NCI-H2081 treated with DMSO at 0.1 percent for 48 hours (cell line): Measurements from ENCODE around the gene FYB1.
"Not testable (repeated sequence)": the region's sequence is repeated elsewhere in the genome, so short reads cannot be mapped to it uniquely, and the experiment has no call there.

Source experiments
- DNase-seq: peaks from one replicate; lab custom pipeline; 2025; lab: John Stamatoyannopoulos, UW

The FYB1 gene

DNA sequence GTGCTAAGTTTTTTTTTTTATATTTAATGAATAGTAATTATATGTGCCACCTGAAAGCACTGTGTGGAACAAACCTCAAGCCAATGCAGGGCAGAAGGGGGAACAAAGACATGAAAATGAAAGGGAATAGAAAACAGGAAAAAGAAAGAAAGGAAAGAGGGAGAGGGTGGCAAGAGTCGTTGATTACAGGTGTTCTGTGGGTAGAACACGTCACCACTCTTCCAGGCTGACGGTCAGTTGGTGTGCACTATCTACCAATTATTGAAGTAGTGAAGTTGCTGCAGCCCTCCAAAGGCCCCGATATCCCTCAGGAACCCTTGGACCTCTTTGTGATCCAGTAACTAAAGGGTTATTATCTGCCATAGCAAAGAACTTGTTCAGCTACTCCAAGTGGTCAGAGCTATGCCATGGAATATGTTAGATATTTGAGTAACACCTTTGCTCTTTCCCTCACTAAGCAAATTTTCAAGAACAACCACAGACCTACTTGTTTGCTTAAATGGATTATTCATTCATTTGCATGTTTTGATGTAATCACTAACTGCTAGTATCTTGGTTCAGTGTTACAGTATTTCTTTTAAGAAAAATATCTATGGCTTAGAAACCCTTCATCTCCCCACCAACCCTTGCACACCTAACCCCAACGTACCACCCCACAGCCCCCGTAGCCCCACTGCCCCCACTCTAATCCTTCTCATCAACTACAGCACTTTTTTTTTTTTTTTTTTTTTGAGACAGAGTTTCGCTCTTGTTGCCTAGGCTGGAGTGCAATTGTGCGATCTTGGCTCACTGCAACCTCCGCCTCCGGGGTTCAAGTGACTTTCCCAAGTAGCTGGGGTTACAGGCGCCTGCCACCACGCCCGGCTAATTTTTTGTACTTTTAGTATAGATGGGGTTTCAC, 31.3 kb downstream of the FYB1 start:
- DNase-seq, result no peak

DNA sequence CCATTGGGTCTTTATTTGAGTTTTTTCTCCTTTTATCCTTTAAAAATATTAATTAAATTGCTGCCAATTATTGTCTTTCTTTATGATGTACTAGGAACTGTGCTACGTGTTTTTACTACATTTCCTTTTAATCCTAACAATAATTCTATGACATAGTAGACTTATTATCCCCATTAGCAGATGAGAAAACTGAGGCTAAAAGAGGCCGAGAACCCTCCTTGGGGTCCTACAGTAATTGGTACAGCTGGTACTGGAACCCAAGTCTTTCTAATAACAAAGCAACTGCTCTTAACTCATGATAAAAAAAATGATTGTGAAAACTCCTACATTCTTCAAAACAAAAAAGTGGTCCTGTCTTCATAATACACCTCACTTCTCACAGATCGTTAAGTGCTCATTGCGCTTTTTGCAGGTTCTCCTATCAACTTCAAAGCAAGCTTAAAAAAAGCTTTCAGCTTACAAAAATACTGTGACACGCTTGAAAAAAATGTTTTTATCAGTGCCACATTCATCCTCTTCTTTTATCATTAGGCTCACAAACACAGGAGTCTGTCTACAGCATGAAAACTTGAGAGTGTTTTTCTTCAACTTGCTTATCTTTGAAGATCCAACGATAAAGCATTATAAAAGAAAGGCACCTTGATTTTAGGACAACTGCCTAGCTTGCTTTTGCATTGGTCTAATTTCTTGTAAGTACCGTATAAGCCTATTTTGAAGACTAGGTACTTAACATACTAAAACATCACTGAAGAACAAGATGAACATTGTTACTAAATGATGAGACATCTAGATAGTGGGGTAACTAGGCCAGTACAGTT, 32.4 kb downstream of the FYB1 start:
- no peak for DNase-seq

DNA sequence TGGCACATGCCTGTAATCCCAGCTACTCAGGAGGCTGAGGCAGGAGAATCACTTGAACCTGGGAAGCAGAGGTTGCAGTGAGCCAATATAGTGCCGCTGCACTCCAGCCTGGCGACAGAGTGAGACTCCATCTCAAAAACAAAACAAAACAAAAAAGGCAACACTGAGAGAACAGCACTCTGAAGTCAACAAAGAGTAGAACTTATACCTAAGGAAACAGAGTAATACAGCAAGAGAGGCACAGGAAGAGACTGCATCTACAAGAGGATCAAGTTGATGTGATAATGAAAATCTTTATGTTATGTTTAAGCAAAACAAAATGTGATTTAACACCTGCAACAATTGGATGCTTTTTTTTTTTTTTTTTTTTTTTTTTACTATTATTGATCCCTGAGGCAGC, 33.1 kb downstream of the FYB1 start:
- DNase-seq, result no peak

DNA sequence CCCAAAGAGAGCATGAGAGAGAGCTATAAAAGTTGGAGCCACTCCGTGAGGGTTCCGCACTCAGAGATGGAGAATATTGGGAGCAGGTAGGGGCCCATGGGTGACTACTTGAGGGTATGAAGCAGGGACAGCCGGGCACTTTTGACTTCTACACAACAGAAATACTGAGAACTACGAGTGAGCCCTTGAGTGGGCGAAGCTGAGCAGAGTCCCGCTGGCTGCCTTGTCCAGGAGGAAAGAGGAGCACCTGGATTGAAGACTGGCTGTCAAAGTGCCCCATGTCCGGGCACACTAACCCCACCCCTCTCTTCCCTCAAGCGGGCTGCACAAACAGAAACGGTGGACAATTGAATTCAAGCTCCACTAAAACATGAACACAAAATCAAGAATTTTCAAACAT, 33.6 kb downstream of the FYB1 start:
- no peak for DNase-seq

DNA sequence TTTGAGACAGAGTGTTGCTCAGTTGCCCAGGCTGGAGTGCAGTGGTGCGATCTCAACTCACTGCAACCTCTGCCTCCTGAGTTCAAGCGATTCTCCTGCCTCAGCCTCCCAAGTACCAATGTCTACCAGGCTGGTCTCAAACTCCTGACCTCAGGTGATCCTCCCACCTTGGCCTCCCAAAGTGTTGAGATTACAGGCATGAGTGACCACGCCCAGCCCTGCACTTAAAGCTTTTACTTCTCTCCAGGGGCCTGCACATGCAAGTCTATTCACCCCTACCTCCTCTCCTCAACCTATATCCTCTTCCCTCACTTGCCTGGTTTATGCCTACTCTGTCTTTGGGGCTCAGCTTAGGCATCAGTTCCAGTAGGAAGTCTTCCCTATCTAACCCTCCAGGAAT, 39.8 kb downstream of the FYB1 start:
- DNase-seq, result not testable (repeated sequence)

DNA sequence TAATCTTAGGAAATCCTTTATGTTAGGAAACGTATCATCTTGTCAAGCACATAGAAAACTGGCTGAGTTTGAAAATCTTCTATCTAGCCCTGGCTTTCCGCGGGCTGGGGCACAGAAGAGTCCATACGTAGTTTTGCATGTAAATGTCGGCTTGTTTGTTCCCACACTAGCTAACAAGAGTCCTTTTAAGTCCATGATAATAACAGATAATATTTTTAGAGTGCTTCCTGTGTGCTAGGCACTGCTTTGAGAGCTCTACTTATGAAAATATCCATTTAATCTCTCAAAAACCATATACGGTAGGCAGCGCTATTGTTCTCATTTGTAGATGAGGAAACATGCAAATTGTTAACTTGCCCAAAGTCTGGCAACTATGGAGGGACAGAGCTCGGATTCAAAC, 40.5 kb downstream of the FYB1 start:
- no peak for DNase-seq

DNA sequence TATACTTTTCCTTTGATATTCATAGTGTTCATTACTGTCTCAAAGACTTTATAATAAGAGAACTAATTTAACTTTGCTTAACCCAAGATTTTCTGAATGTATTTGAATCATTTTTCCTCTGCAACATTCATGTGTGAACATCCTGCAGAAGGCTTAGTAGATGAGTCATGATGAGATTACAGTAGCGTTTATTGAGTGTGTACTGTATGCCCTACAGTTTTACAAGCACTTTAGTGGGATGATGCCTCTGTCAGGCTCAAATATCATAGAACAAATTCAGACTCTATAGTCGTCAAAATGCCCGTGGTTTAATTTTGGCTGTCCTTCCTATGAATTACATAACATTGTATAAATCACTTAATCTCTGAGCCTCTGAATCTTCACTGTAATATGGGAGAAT, 41.2 kb downstream of the FYB1 start:
- DNase-seq, result no peak

DNA sequence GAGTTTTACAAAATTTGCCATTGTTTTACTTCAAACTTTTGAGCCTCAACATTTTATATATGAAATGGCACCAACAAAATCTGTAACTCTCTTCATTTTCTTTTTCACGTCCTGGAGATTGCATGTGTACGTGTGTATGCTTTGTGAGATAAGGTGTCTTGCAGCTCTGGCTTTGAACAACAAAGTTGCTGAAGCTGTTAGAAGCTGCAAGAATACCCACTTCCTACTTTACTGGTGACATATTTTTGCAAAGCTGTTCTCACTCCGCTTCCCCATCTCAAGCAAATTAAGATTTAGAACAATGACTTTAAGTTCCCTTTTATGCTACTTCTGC, 41.8 kb downstream of the FYB1 start:
- no peak for DNase-seq

DNA sequence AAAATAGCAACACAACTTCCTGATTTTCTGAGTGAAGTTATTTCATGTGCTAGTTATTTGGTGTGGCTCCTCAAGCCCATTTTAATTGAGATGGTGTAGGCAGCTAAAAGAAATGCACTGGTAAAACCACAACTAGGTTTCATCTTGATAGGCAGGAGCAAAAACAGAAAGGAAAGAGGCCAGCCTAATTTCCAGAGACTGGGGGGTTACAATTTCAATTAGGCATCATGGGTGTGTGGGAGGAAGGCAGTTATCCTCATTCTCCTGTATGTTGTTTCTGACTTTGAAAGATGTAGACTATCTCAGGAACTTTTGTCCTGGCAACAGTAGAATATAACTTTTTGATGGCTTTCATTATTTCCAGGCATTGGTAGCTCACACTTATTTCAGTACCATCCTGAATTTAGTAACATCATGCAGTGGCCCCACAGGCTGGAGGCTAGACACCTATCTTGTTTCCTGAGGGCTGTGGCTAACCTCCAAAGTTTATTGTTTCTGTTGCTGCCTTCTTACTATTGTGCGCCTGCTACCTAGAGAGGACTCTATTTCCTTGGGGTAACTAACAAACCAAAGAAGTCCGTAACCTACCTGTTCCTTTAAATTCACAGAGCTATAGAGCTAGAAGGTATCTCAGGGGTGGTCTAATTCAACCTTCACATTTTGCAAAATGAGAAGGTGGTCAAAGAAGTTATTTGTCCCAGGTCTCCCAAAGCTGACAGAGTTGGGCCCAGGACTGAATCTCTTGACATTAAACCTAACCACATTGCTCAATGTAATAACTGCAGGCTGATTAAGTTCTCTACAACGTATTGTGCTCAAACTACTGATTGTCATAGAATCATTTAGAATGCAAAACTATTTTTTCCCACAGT, 42.4 kb downstream of the FYB1 start:
- no peak for DNase-seq

DNA sequence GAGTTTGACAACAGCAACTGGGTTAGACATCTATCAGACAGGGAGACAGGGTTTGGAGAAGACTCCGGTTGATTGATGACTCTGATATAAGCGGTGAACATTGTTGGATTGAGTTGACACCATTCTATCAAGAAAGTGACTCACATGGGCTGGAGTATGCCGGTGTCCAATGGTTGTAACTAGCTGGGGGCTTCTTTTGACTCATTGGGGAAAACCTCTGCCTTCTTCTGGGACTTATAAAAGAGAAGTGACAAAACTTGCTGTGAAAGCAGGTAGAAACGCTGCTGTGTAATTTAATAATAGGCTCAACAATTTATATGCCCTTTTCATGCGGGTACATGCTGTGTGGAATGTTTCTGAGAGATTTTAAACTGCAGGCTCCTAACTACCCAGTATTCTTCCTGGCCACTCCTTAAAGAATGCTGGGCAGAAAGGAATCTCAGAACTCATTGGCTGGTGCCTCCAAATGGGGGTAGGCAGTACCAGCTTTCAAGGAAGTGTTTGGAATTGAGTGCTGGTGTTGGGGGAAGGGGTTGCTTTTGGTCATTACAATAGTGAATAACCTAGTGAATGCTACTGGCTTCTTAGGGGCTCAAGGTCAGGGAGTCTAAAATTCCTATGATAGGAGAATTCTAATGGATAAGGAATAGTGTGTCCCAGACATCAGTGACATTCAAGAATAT, 43.9 kb downstream of the FYB1 start:
- DNase-seq, result no peak

DNA sequence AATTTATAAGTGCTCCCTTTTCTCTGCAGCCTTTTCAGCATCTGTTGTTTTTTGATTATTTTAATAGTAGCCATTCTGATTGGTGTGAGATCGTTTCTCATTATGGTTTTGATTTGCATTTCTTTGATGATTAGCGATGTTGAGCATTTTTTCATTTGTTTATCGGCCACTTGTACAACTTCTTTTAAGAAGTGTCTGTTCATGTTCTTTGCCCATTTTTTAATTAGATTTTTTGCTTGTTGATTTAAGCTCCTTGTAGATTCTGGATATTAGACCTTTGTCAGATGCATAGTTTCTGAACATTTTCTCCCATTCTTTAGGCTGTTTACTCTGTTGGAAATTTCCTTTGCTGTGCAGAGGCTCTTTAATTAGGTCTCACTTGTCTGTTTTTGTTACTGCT, 46.3 kb downstream of the FYB1 start:
- no peak for DNase-seq

DNA sequence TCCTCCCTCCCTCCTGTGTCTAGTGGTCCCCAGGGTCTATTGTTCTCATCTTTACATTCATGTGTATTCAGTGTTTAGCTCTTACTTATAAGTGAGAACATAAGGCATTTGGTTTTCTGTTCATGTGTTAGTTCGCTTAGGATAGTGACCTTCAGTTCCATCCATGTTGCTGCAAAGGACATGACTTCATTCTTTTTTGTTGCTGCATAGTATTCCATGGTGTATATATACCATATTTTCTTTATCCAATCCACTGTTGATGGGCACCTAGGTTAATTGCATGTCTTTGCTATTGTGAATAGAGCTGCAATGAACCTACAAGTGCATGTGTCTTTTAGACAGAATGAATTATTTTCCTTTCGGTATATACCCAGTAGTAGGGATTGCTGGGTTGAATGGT, 46.8 kb downstream of the FYB1 start:
- DNase-seq, result no peak

DNA sequence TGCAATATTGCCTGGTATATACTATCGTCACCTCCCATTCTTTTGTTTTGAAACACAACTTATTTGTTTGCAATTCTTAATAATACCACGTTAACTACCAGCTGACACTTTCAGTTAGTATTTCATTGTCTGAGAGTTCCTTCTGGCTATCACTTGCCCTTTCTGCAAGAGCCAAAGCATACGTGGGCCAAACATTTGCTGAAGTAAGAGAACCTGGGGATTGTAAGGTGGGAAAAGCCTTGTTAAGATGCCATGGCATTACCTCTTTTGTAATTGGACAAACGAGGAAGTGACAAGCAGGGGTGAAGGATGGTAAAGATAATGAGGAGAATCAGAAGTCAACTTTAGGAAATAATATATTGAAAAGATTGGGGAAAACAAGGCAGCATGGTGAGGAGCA, 47.7 kb downstream of the FYB1 start:
- DNase-seq, result no peak

DNA sequence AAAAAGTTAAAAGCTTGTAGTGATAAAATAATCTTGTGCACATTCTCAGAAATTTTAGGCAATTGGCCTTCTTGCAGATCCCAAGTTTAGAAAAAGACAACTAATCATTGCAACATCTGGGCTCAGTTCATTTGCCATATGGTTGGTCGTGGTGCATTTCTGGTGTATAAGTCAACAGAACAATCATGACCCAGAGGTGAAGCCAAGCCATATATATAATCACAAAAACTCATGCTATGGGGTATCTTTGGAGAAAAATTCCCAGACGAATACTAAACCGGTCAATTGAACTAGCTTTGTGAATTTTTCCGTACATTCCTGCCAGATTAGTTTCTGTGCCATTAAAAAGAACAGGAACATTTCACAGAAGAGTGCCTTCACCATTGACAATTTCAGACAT, 50.3 kb downstream of the FYB1 start:
- no peak for DNase-seq

DNA sequence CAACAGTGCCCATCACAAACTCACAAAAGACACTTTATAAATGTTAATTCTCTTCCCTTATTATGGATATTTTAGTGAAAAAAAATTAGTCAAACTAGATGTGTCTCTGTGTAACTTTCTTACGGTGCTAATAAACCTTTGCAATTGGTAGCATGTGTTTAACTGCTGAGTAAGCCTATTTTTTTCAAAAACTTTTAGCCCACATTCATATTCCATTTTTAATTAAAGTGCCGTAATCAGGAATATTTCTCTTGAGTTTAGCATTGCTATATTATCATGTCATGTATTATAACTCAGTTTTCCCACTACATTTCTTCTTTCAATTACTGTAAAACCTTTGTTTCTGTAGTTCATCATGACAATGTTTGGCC, 51.4 kb downstream of the FYB1 start:
- no peak for DNase-seq

DNA sequence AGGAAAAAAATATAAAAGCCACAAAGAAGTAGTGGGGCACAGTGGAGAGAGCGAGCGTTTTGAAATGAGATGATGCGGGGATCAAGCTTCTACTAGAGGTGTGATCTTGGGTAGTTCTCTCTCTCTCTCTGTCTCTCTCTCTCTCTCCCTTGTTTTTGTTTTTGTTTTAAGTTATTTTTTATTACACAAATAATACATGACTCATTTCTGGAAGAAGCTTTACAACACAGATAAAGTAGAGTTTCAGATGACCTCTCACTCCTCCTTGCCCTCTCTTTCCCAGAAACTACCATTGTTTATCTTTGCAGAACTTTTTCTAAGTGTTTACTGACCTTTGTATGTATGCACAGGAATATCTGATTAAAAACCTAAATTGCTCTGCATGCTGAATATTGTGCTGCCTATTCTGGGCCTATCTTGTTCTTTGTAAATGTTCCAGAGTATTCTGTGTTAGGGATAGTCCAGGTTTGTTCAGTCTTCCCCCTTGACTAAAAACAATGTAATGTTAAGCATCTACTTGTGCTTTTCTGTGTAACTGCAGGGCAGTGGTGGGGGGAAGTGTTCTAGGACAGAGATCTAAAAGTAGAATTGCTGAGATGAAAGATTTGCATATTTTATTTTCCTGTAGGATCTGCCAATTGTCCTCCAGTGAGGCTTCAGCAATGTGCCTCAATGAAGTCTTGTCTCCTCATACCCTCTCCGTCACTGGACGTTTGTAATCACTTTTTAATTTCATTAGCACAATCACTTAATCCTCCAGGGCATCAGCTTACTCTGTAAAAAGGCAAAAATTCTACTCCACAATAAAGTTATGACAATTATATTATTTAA, 52.0 kb downstream of the FYB1 start:
- no peak for DNase-seq

DNA sequence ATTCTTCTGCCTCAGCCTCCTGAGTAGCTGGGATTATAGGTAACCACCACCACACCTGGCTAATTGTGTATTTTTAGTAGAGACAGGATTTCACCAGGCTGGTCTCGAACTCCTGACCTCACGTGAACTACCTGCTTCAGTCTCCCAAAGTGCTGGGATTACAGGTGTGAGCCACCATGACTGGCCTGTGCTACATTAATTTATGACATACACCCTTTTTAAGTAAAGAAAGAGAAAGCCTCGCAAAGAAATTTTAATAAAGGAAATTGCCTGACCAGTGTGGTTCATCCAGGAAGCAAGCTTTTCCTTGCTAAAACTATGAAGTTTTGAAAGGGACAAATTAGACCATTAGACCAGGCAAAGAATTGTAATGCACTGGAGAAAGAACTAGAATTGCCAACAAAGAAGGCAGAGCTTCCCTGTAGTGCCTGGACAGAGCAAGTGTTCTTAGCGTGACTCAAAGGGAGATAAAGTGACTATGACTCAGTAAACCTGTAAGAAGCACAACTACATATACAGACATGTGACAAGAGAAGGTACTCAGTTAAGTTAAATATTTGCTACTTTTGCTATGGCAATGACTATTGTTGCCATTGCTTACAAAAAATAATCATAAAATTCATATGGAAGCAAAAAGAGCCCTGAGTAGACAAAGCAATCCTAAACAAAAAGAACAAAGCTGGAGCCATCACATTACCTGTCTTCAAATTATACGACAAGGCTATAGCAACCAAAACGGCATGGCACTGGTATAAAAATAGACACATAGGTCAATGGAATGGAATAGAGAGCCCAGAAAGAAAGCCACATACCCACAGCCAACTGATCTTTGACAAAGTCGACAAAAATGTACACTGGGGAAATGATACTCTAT, 54.6 kb downstream of the FYB1 start:
- DNase-seq, result no peak

DNA sequence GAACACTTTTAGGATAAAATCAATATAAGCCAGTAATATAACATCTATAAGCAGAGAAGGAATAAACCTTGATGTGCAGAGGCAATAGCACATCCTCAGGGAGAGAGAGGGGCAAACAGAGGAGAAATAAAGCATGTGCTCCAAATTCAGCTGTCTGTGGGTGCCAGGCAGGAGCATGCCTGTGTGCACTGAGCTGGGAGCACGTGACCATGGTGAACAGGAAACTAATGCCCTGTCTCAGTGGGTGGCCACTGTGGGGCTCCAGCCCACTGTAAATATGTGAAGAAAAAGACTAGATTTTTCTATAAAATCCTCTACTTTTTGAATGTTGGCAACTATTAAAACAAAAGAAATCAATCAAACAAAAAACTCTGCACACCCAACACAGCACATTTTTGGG, 55.3 kb downstream of the FYB1 start:
- DNase-seq, result no peak

DNA sequence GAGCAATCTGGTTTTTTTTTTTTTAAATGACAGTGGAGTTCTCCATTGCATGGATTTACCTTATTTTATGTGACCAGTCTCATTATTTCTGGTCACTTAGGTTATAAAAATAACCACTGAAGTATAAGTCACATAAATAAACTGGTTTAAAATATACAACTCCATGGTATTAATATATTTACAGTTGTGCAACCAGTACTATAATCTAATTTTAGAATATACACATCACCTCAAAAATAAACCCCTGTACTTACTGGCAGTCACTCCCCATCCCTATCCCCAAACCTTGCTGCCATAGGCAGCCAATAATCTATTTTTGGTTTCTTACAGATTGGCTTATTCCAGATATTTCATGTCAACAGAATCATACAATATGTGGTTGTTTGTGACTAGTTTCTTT, 57.8 kb downstream of the FYB1 start:
- DNase-seq, result no peak

DNA sequence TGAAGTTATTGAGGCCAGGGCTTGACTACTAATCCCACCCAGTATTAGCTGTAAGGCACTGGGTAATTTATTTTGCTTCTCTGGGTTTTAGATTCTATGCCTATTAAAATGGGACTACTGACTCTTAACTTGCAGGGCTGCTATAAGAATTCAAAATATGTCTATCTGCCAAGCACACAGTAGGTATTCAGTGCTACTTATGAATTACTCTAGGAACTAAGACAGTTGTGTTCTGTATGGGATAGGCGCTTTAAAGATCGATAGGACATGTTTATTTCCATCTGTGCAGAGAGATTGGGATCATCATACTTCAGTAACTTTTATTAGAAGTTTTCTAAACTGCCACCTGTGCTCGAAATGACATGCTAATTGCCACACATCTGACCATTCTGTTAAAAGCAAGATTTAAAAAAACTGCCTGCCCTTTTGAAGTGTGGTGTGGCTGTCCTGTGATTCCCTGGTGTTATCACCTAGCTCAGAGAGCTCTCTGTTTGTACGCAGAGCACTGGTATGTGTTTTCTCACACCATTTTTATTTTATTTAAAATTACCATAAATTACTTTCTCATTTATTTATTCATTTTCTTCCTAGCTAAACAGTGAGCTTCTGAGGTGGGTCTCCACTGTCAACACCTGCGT, 58.7 kb downstream of the FYB1 start:
- DNase-seq, result no peak
